Right ventricle myocardium superior (tissue), 1 donor: ENCODE results near the gene RBM42. TPM values are rescaled to one million over a fixed set of nuclear protein-coding genes. Genes with fewer than 3 reads are reported as not detected.
A peak's percentile ranks its signal among the peaks of the same experiment; 100 is the strongest.
"Not testable (repeated sequence)": the region's sequence is repeated elsewhere in the genome, so short reads cannot be mapped to it uniquely, and the experiment has no call there.

Experiments used
- ATAC-seq: fragments of 200-7000 bp; cut with Tn5 transposase; one replicate; pipeline ENCODE4 v1.9.1; 2020; ENCODE audit warnings: mild to moderate bottlenecking; ENCODE audit not compliant: poor library complexity
- DNase-seq: peaks from one replicate; pipeline ENCODE4 v3.0.0-alpha.2; 2020
- intact Hi-C: fragments of 100-400 bp; cut with DNase I; formaldehyde crosslinking; loops from one replicate; pipeline ENCODE4 v1.11.2; 2022
- total RNA-seq: library from RNA; stranded (reverse); fragmentation: NEBNext Ultra II Directional; extraction: Animal tissue kit (Norgen Biotek cat#: 25700); gene quantifications from one replicate; pipeline ENCODE4 v1.2.1, GENCODE V29; 2021
- donor health status: DM: no; HTN: yes; CAD: no; lungs with severe emphysema.

The RBM42 gene
- total RNA-seq, 1 donor from 2014 or later, result 48.9 TPM

DNA sequence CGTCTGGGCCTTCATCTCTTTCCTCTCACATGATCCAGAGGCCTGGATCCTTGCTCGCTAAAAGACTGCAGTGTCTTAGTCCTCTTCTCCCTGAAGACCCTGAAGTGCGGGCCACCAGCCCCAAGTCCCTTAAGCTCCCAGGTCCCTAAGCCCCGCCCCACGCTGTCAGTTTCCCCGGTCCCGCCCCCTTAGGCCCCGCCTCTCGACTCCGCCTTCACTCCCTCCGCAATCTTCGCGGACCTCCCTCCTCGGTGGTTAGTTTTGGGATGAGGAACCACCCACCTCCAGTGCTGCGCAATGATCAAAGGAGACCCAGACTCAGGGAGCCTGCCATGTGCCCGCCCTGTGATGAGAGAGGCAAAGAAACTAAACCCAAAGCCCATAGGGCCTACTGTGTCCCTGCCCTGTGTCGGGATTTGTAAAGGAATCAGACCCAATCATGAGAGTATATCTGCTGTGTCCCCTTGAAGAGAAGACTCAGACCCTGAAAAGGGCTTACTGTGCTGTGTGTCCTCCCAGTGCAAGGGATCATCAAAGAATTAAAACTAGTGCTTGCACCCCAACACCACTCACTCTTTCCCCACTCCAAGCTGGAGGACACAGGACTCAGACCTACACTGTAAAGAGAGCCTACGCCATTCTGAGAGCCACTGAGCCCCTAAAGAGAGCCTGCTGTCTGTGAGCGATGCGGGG lies 16.3 kb downstream of the RBM42 start:
- peak; percentile 93 for DNase-seq
- intact Hi-C loops, result no loop called here
- ATAC-seq, result peak; percentile 61

GRCh38 chr19:35645680-35646511 lies 17.1 kb downstream of the RBM42 start:
- ATAC-seq, result no peak
- intact Hi-C loops, result no loop called here
- no peak for DNase-seq

- peak; percentile 94 for DNase-seq
- peak; percentile 80 for ATAC-seq
- intact Hi-C loops, result no loop called here
Observed at GRCh38 chr19:35648017-35648961, 19.5 kb downstream of the RBM42 start, which contains the start of gene COX6B1. TSS of gene COX6B1 (plus strand) at chr19:35648323. CDS start at chr19:35651244, 2,921 bp downstream.

GRCh38 chr19:35650581-35650980 lies 21.7 kb downstream of the RBM42 start:
- no peak for ATAC-seq
- intact Hi-C loops, result no loop called here
- no peak for DNase-seq

DNA sequence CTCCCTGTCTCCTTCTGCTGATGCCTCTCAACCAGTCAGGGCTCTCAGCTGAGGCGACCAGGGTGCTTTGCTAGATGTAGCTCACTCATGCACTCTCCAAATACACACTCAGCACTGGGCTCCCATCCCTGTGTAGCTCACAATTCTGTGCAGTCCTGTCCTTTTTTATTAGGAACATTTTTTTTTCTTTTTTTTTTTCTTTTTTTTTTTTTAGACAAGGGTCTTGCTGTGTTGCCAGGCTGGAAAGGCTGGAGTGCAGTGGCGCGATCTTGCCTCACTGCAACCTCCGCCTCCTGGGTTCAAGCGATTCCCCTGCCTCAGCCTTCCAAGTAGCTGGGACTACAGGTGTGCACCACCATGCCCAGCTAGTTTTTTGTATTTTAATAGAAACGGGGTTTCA lies 26.0 kb downstream of the RBM42 start:
- ATAC-seq, intact Hi-C loops, DNase-seq: not testable (repeated sequence)

DNA sequence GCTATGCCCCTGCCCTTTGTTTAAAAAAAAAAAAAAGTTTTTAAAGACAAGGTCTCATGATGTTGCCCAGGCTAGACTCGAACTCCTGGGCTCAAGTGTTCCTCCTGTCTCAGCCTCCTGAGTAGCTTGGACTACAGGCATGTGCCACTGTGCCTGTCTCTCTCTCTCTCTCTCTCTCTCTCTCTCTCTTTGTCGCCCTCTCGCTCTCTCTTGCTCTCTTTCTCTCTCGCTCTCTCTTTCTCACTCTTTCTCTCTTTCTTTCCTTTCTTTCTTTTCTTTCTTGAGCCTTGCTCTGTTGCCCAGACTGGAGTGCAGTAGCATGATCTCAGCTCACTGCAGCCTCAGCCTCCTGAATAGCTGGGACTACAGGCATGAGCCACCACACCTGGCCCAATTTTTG lies 26.8 kb downstream of the RBM42 start:
- intact Hi-C loops, result no loop called here
- ATAC-seq, result no peak

GRCh38 chr19:35656700-35657099 lies 27.9 kb downstream of the RBM42 start:
- ATAC-seq (no peak), DNase-seq (no peak)
- intact Hi-C loops, result no loop called here

More for the DNA sequence above, 26.8 kb downstream of the RBM42 start:
- DNase-seq, result no peak

- no peak for DNase-seq
- ATAC-seq, result no peak
- intact Hi-C loops, result no loop called here
Observed at GRCh38 chr19:35657904-35658700, 29.3 kb downstream of the RBM42 start.

DNA sequence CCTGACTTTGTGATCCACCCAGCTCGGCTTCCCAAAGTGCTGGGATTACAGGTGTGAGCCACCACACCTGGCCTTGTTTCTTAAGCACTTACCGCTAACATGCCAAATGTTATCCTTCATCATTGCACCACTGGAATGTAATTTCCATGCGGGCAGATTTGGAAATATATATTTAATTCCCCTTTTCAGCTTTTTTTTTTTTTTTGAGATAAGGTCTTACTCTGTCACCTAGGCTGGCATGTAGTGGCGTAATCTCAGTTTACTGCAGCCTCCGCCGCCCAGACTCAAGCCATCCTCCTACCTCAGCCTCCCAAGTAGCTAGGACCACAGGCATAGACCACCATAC lies 33.1 kb downstream of the RBM42 start:
- ATAC-seq (no peak), DNase-seq (no peak)
- intact Hi-C loops, result no loop called here

- intact Hi-C loops, result no loop called here
- ATAC-seq (no peak), DNase-seq (no peak)
Observed at GRCh38 chr19:35663981-35664380, 35.1 kb downstream of the RBM42 start.

GRCh38 chr19:35665157-35665556 lies 36.3 kb downstream of the RBM42 start:
- DNase-seq, result no peak
- intact Hi-C loops, result no loop called here

GRCh38 chr19:35665604-35666003 lies 36.8 kb downstream of the RBM42 start:
- DNase-seq (no peak), ATAC-seq (no peak)
- intact Hi-C loops, result no loop called here

More at GRCh38 chr19:35665157-35665556, 36.3 kb downstream of the RBM42 start:
- no peak for ATAC-seq

DNA sequence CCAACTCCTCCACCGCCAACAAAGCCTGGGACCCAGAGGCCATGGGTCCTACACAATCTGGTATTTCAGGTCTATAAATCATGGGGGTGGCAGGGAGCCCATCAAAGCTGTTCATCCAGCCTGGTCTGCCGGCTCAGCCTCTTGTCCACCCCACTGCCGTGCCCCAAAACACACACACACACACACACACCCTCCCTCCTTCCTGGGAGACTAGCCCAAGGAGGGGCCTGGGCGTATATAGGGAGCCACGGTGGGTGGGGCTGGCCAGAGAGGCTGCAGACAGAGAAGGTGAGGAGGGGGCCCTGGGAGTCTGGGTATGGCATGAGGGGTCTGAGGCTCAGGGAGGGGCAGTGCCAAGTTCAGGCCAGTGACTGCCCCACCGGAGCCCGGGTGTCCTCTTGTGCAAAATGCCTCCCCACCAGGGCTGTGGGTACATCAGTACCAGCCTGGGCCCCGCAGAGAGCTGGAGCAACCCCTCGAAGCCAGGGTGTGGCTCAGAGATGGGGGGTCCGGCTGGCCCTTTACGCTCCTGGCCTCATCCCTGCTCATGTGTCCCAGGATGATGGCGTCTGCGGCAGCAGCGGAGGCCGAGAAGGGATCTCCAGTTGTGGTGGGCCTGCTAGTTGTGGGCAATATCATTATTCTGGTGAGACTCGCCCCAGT lies 37.5 kb downstream of the RBM42 start, which contains the start of gene UPK1A:
Gene UPK1A, plus strand, starts transcription at position 267 of the 663 bp plus-strand sequence. Its CDS starts 296 bp downstream, at position 563.
- intact Hi-C loops, result no loop called here
- ATAC-seq, result no peak
- DNase-seq, result no peak

DNA sequence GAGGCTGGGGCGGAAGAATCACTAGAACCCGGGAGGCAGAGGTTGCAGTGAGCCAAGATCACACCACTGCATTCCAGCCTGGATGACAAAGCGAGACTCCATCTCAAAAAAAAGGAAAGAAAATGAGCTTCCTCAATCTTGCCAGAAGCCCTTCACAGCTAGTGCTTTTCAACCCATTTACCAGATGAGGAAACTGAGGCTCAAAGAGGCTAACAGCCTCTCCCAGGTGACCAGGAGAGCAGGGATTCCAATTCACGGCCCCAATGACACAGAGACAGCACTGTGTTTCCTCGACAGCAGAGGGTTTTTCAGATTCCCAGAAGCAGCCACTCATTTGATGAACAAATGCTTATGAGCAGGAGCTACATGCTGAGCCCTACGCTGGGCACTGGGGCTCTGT lies 40.7 kb downstream of the RBM42 start:
- intact Hi-C loops, result no loop called here
- DNase-seq (no peak), ATAC-seq (no peak)

GRCh38 chr19:35669974-35670373 lies 41.1 kb downstream of the RBM42 start:
- intact Hi-C loops, result no loop called here
- ATAC-seq, result no peak
- no peak for DNase-seq

DNA sequence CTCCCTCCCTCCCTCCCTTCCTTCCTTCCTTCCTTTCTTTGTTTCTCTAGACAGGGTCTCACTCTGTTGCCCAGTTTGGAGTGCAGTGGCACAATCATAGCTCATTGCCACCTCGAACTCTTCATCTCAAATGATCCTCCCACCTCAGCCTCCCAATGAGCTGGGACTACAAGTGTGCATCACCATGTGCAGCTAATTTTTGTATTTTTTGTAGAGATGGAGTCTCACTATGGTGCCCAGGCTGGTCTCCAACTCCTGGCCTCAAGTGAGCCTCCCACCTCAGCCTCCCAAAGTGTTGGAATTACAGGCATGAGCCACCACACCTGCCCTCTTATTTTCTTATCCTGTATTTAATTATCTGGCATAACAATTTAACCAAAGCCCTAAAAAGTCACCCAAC lies 41.9 kb downstream of the RBM42 start:
- intact Hi-C loops, result no loop called here
- ATAC-seq (no peak), DNase-seq (no peak)

GRCh38 chr19:35671818-35672217 lies 43.0 kb downstream of the RBM42 start:
- DNase-seq (no peak), ATAC-seq (no peak)
- intact Hi-C loops, result no loop called here
